ENCODE data around the gene DCHS2. TPM values are rescaled to one million over a fixed set of nuclear protein-coding genes. Genes with fewer than 3 reads are reported as not detected.

DCHS2 gene
- total RNA-seq (ENCODE audit: unreplicated experiment) = not detected
- long read RNA-seq = 0 reads

GRCh38 chr4:154491341-154492271, at the start of gene DCHS2:
DCHS2 (minus strand) TSS chr4:154491799; CDS start chr4:154491355, 444 bp downstream.
- H3K27me3 Mint-ChIP-seq (ENCODE audit: unreplicated experiment) = peaks cover 21% of the 10 kb centered on the region
- no peaks in the 10 kb centered on the region for H3K36me3 Mint-ChIP-seq (ENCODE audit: low read depth, unreplicated experiment)
- peak; percentile 27 for DNase-seq (ENCODE audit: low spot score)
- peaks cover 12% of the 10 kb centered on the region for H3K4me1 Mint-ChIP-seq (ENCODE audit: unreplicated experiment)
- H3K4me3 Mint-ChIP-seq (ENCODE audit: unreplicated experiment) = peak within 1 kb of the TSS; percentile 69
- H3K27ac Mint-ChIP-seq (ENCODE audit: unreplicated experiment) = peak within 1 kb of the TSS; percentile 52
- no peaks in the 10 kb centered on the region for H3K9me3 Mint-ChIP-seq (ENCODE audit: unreplicated experiment)
- TF ChIP-seq CTCF (IDR thresholded peaks at IDR 0.05; ENCODE audit: unreplicated experiment) = no peak

- no peaks in the 10 kb centered on the region for H3K36me3 Mint-ChIP-seq (ENCODE audit: low read depth, unreplicated experiment)
- DNase-seq (ENCODE audit: low spot score) = no peak
- peaks cover 3% of the 10 kb centered on the region for H3K27me3 Mint-ChIP-seq (ENCODE audit: unreplicated experiment)
- TF ChIP-seq CTCF (IDR thresholded peaks at IDR 0.05; ENCODE audit: unreplicated experiment) = no peak
- no peak overlapping the region for H3K27ac Mint-ChIP-seq (ENCODE audit: unreplicated experiment)
- no peaks in the 10 kb centered on the region for H3K9me3 Mint-ChIP-seq (ENCODE audit: unreplicated experiment)
- no peak overlapping the region for H3K4me3 Mint-ChIP-seq (ENCODE audit: unreplicated experiment)
- peaks cover 3% of the 10 kb centered on the region for H3K4me1 Mint-ChIP-seq (ENCODE audit: unreplicated experiment)
These were observed 42.7 kb upstream of the DCHS2 start for GRCh38 chr4:154534296-154534695.

GRCh38 chr4:154529728-154530519, 38.3 kb upstream of the DCHS2 start:
- Mint-ChIP-seq H3K27ac (ENCODE audit: unreplicated experiment) (no peak overlapping the region), H3K4me3 (ENCODE audit: unreplicated experiment) (no peak overlapping the region), H3K9me3 (ENCODE audit: unreplicated experiment) (no peaks in the 10 kb centered on the region), H3K36me3 (ENCODE audit: low read depth, unreplicated experiment) (no peaks in the 10 kb centered on the region), H3K4me1 (ENCODE audit: unreplicated experiment) (no peaks in the 10 kb centered on the region), H3K27me3 (ENCODE audit: unreplicated experiment) (peaks cover 3% of the 10 kb centered on the region)
- DNase-seq (ENCODE audit: low spot score) = no peak
- no peak for TF ChIP-seq CTCF (IDR thresholded peaks at IDR 0.05; ENCODE audit: unreplicated experiment)

- Mint-ChIP-seq H3K27ac (ENCODE audit: unreplicated experiment) (no peak overlapping the region), H3K4me3 (ENCODE audit: unreplicated experiment) (no peak overlapping the region), H3K27me3 (ENCODE audit: unreplicated experiment) (no peaks in the 10 kb centered on the region), H3K4me1 (ENCODE audit: unreplicated experiment) (no peaks in the 10 kb centered on the region), H3K9me3 (ENCODE audit: unreplicated experiment) (no peaks in the 10 kb centered on the region), H3K36me3 (ENCODE audit: low read depth, unreplicated experiment) (no peaks in the 10 kb centered on the region)
- no peak for DNase-seq (ENCODE audit: low spot score)
- TF ChIP-seq CTCF (IDR thresholded peaks at IDR 0.05; ENCODE audit: unreplicated experiment) = no peak
These were observed 37.3 kb upstream of the DCHS2 start for GRCh38 chr4:154528869-154529268.

Data from endothelial cell (in vitro differentiated cells).